ENCODE measurements around the gene TMEM232.

Gene TMEM232

GRCh38 chr5:110398951-110399350, 327.5 kb downstream of the TMEM232 start:
- DNase-seq (ENCODE audit: low read depth) = no peak

GRCh38 chr5:110397281-110397680, 329.2 kb downstream of the TMEM232 start:
- no peak for DNase-seq (ENCODE audit: low read depth)

GRCh38 chr5:110386782-110387181, 339.7 kb downstream of the TMEM232 start:
- no peak for DNase-seq (ENCODE audit: low read depth)

DNA sequence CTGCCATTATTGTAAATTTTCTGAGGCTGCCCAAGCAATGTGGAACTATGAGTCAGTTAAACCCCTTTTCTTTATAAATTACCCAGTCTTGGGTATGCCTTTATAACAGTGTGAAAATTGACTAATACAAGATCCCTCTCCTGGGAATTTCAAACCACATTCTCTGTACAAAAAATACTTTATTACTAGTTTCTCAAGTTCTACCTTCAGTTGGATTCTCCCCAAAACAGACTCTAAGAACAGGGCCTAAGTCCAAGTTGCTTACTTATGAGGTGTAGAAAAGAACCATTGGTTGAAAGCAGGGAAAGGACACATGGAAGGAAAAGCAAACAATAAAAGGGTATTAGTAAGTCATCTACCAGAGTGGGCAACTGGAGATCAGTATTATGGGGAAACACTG, 343.2 kb downstream of the TMEM232 start:
- no peak for DNase-seq (ENCODE audit: low read depth)

GRCh38 chr5:110377943-110378342, 348.5 kb downstream of the TMEM232 start:
- no peak for DNase-seq (ENCODE audit: low read depth)

DNA sequence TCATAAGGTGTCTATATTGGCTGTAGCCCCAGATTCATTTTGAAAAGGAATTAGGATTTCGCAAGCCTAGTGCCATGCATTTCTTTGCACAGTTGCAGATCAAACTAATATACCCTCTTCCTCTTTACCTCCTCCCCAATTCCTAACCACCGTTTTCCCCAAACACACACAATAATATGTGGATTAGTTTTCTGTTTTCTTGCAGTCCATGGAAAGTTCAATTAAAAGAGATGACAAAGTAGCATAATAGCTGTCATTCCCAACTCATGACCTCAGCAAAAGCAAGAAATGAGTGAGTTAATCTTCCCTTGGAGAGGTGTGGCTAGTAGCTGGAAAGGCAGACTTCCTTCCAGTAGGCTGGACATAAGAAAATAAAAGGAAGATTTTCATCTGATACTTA, 349.1 kb downstream of the TMEM232 start:
- DNase-seq (ENCODE audit: low read depth) = no peak

DNA sequence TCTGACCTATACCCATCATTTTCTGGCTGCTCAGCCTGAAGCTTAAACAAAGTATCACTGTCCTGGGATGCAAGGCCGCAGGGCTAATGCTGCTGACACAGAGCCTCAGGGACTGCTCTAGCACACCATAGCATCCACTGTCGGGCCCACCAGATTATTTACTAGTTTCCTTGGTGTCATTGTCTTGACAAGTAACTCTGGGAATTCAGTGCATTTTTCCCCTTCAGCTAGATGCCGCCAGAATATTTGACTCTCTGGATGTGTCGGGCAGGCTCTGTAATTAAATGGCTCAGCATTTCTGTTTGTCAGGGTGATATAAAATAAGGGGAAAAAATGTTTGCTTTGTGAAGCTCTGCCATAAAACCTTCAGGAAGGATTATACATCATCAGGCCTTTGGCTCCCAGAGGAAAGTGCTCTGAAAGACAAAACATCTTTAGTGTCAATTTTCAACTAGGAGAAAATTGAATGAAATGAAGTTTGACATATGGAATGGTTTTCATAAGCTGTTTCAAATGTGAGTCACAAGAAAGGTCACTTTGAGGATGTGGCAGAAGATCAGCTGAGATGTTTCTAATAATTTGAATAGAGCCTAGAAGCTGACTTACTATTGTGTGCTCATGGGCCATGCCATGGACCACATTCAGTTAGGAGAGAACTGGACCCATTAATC, 350.1 kb downstream of the TMEM232 start:
- DNase-seq (ENCODE audit: low read depth) = no peak

DNA sequence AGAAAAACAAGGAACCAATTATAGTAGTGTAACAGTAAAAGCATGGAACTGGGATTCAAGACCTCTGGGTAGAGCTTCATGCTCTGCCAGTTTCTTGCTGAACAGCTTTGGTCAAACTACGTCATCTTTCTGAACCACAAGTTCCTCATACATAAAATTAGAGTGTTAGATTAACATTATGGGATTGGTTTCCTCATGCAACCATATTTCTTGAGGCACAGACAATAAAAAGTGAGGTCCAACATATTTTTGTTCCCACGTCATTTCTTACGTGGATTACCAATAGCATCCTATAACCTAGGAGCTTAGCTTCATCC, 354.8 kb downstream of the TMEM232 start:
- no peak for DNase-seq (ENCODE audit: low read depth)

DNA sequence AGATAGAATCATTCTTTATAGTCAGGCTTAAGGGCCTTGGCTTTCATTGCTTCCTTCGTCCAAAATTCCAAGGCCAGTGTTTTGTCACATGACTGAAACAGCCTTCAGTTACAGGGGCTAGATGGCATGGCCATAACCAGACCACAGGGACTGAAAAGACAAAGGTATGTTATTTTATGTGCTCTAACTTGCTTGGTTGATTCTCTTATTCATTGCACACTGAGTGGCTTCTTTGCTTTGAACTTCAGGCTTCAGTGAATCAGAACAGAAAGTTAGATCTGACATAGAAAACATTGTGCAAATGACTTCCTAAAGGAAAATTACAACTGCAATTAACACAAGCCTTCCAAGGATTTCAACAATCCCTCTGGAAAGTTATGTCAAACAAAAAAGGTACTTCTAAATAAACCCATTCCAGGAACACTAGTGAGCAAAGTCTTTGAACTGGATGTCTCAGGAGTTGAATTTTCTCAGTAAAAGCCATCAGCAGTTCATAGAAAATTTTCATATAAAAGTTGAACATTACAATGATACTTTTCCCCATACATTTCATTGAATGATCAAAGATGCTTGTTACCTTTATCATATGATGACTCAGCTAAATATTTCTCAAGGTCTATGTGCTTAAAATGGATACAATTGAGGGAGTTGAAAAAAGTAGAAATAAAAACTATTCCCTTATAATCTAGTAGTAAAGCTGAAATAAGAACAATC, 355.3 kb downstream of the TMEM232 start:
- no peak for DNase-seq (ENCODE audit: low read depth)

Measured in stimulated activated CD8-positive, alpha-beta memory T cell treated with anti-CD3 and anti-CD28 coated beads, Interleukin-15, amount 100 ng/mL, for 24 hours (primary cell).